Neural crest cell (in vitro differentiated cells): ENCODE results near the gene TMEM203. TPM values are rescaled to one million over a fixed set of nuclear protein-coding genes. Genes with fewer than 3 reads are reported as not detected.

Experiments used
- DNase-seq: peaks from one replicate; pipeline ENCODE4 v3.0.0; 2021; ENCODE audit warnings: low read depth, mixed read lengths, low spot score
- H3K27ac Mint-ChIP-seq: one replicate; pipeline ENCODE4 v1.8.0; 2021; ENCODE audit warnings: mild to moderate bottlenecking, mixed read lengths; ENCODE audit not compliant: unreplicated experiment
- H3K27me3 Mint-ChIP-seq: 2 replicates; pipeline ENCODE4 v1.8.0; 2021; ENCODE audit warnings: low read depth, mild to moderate bottlenecking, mixed read lengths
- H3K36me3 Mint-ChIP-seq: 2 replicates; pipeline ENCODE4 v1.8.0; 2021; ENCODE audit warnings: low read depth, mild to moderate bottlenecking, mixed read lengths
- H3K4me1 Mint-ChIP-seq: 2 replicates; pipeline ENCODE4 v1.8.0; 2021; ENCODE audit warnings: mixed read lengths
- H3K4me3 Mint-ChIP-seq: one replicate; pipeline ENCODE4 v1.8.0; 2021; ENCODE audit warnings: mild to moderate bottlenecking, mixed read lengths
- H3K9me3 Mint-ChIP-seq: 2 replicates; pipeline ENCODE4 v1.8.0; 2021; ENCODE audit warnings: mixed read lengths
- total RNA-seq: library from RNA; stranded (reverse); gene quantifications from 2 replicates; pipeline ENCODE4 v1.2.1, GENCODE V29; 2021
- TF ChIP-seq, protein P1 (sequence below): fragments of 200-600 bp; sonication (generic); conservative IDR thresholded peaks from 2 replicates; pipeline ENCODE4 v1.5.0; 2021; ENCODE audit warnings: antibody characterized with exemption, mild to moderate bottlenecking

The TMEM203 gene
- total RNA-seq, 1 donor from 2014 or later = 49.7 TPM

- Mint-ChIP-seq H3K27ac (no peak overlapping the region), H3K9me3 (no peaks in the 10 kb centered on the region), H3K4me1 (no peaks in the 10 kb centered on the region), H3K36me3 (no peaks in the 10 kb centered on the region), H3K27me3 (peaks cover 87% of the 10 kb centered on the region), H3K4me3 (no peak overlapping the region)
- no peak for DNase-seq
- TF ChIP-seq, protein P1, sequence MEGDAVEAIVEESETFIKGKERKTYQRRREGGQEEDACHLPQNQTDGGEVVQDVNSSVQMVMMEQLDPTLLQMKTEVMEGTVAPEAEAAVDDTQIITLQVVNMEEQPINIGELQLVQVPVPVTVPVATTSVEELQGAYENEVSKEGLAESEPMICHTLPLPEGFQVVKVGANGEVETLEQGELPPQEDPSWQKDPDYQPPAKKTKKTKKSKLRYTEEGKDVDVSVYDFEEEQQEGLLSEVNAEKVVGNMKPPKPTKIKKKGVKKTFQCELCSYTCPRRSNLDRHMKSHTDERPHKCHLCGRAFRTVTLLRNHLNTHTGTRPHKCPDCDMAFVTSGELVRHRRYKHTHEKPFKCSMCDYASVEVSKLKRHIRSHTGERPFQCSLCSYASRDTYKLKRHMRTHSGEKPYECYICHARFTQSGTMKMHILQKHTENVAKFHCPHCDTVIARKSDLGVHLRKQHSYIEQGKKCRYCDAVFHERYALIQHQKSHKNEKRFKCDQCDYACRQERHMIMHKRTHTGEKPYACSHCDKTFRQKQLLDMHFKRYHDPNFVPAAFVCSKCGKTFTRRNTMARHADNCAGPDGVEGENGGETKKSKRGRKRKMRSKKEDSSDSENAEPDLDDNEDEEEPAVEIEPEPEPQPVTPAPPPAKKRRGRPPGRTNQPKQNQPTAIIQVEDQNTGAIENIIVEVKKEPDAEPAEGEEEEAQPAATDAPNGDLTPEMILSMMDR = no peak
Observed at GRCh38 chr9:137167277-137167746, 38.1 kb downstream of the TMEM203 start.

DNA sequence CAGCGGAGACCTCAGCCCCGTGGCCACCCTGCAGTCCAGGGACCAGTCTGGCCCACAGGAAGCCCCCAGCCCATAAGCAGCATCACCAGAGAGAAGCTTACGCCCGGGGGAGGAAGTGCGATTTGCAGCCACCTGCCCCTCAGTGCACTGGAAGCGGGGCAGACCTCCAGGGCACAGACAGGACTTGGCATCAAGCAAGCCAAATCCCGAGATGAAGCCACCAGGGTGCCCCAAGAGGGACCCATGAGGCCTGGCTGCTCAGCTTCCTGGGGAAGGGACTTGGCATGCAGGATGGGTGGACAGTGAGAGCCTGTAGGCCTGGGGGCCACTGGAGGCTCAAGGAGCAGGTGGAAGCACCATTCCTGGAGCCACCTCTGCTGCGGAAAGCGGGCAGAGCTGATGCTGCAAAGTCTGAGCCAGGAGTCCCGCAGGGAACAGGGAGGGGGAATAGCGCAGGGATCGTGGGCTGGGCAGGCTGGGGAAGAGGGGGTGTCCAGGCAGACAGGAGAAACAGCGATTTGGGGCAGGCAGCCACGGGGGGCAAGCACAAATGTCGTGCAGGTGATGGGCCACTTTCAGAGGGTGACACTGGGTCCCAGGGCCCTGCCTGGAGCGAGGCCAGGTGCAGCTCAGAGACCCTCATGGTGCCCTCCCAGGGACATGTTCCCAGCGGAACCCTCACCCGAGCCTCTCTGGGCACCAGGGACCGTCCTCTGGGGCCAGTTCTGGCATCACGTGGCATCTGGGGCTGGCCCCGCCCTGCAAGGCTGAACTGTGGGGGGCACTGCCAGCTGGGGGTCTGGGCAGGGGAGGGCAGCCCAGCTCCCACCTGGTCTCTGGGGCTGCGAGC, 38.8 kb downstream of the TMEM203 start:
- H3K9me3 Mint-ChIP-seq = no peaks in the 10 kb centered on the region
- TF ChIP-seq, protein P1 = no peak
- H3K4me3 Mint-ChIP-seq = no peak overlapping the region
- H3K4me1 Mint-ChIP-seq = no peaks in the 10 kb centered on the region
- H3K27me3 Mint-ChIP-seq = peaks cover 89% of the 10 kb centered on the region
- H3K27ac Mint-ChIP-seq = no peak overlapping the region
- DNase-seq = no peak
- no peaks in the 10 kb centered on the region for H3K36me3 Mint-ChIP-seq

DNA sequence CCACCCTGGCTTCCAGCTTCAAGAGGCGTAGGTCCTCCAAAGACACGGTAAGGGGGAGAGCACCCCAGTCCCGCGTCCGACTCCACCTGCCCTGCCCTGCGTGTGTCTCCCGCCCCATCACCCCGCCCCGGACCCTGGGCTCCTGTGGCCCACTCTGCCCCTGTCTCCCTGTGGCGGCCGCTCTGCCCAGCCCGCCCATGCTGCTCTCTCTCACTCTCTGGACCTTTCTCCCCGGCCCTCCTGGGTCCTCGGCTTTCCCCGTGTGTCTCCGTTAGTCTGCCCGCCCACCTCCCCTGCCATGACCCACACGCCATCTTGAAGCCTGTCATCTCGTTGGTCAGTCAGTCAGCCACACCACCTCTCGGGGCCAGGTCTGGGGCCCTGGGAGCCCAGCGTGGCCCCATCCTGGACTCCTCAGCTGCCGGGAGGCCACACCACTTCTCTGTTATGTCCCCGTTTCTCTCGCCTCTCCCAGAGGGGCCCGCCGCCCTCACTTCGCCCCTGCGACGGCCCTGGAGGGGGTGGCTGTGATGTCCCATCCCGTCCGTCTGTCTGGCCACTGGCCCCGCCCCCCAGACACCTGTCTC, 40.1 kb downstream of the TMEM203 start:
- H3K9me3 Mint-ChIP-seq = no peaks in the 10 kb centered on the region
- no peaks in the 10 kb centered on the region for H3K4me1 Mint-ChIP-seq
- H3K36me3 Mint-ChIP-seq = no peaks in the 10 kb centered on the region
- peaks cover 89% of the 10 kb centered on the region for H3K27me3 Mint-ChIP-seq
- H3K4me3 Mint-ChIP-seq = no peak overlapping the region
- TF ChIP-seq, protein P1 = no peak
- no peak for DNase-seq
- no peak overlapping the region for H3K27ac Mint-ChIP-seq

DNA sequence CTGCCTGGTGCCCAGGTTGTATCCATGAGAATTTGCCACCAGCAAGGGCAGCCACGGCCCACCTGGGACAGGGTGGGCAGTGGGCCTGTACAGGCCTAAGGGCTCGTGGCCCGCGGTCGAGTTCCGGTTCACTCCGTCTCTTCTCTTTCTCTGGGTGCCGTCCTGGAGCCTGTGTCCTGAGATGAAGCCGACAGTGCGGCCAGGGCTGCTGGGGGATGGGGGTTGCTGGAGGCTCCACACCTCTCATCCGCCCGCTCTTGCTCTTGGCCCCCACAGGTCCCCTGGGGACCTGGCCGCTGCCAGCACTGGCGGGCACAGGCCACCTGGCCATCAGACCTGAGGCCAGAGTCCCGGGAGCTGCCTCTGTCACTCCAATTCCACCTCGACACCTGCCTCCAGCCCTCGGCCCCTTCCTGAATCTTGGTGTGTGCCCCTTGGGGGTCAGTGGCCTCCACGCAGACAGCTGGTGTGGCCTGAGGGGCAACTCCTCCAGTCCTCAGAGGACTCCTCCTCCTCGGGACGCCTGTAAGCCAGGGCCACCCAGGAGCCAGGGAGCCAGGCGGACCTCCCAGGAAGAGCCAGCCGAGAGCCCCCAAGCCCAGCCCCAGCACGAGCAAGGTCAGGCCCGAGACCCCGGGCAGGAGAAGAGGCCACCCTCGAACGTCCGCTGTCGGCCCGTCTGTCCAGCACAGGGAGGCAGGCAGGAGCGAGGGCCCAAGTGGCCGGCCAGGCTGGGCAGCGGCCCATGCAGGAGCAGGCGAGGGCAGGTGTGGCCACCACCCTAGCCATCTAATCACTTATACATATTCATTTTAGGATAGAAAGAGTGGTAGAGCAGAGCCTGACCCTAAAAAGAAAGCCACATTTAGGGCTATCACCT, 40.8 kb downstream of the TMEM203 start:
- peaks cover 91% of the 10 kb centered on the region for H3K27me3 Mint-ChIP-seq
- no peaks in the 10 kb centered on the region for H3K9me3 Mint-ChIP-seq
- TF ChIP-seq, protein P1 = no peak
- no peaks in the 10 kb centered on the region for H3K36me3 Mint-ChIP-seq
- no peak overlapping the region for H3K4me3 Mint-ChIP-seq
- no peak overlapping the region for H3K27ac Mint-ChIP-seq
- no peaks in the 10 kb centered on the region for H3K4me1 Mint-ChIP-seq
- no peak for DNase-seq

DNA sequence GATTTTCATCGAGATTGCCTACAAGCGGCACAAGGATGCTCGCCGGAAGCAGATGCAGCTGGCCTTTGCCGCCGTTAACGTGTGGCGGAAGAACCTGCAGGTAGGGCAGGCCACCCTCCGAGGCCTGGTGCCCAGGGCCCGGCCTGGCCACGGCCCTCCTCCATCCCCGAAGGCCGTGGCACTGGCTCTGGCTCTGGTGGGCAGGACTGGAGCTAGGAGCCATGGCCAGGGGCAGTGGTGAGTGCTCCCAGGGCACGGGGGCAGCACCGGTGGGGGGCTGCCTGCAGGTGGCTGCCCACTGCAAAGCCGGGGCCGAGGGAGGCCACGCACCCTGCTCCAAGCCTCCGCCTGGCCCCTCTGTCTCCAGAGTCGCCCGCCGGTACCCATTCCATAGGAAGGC, 41.6 kb downstream of the TMEM203 start:
- Mint-ChIP-seq H3K4me3 (no peak overlapping the region), H3K9me3 (no peaks in the 10 kb centered on the region), H3K27ac (no peak overlapping the region), H3K27me3 (peaks cover 93% of the 10 kb centered on the region), H3K36me3 (no peaks in the 10 kb centered on the region), H3K4me1 (peaks cover 5% of the 10 kb centered on the region)
- TF ChIP-seq, protein P1 = no peak
- DNase-seq = no peak
